Suppressor macrophage treated with lipopolysaccharide for 4 hours (primary cell): Measurements from ENCODE around the gene POU2AF2.
"Not testable (repeated sequence)": the region's sequence is repeated elsewhere in the genome, so short reads cannot be mapped to it uniquely, and the experiment has no call there.

ENCODE experiments used
- DNase-seq: peaks from one replicate; pipeline ENCODE4 v3.0.0-alpha.2; 2020

Gene POU2AF2

GRCh38 chr11:111245425-111245824 lies at the start of gene POU2AF2:
Gene POU2AF2, plus strand, starts transcription at chr11:111245725. Its CDS starts 129 bp downstream, at chr11:111245854.
- DNase-seq: no peak

- DNase-seq: no peak
These were observed 45.5 kb upstream of the POU2AF2 start for GRCh38 chr11:111200010-111200534.

- DNase-seq: no peak
These were observed 41.3 kb upstream of the POU2AF2 start for GRCh38 chr11:111204211-111204610.

GRCh38 chr11:111205632-111206385 lies 39.7 kb upstream of the POU2AF2 start:
- DNase-seq: no peak

- no peak for DNase-seq
These were observed 39.1 kb upstream of the POU2AF2 start for GRCh38 chr11:111206472-111206871.

GRCh38 chr11:111207213-111207612 lies 38.3 kb upstream of the POU2AF2 start:
- no peak for DNase-seq

- no peak for DNase-seq
These were observed 35.8 kb upstream of the POU2AF2 start for GRCh38 chr11:111209543-111210355.

- no peak for DNase-seq
These were observed 32.3 kb upstream of the POU2AF2 start for GRCh38 chr11:111213256-111213655.

- DNase-seq: no peak
These were observed 24.8 kb upstream of the POU2AF2 start for GRCh38 chr11:111220721-111221120.

GRCh38 chr11:111221208-111221607 lies 24.3 kb upstream of the POU2AF2 start:
- no peak for DNase-seq

- DNase-seq: not testable (repeated sequence)
These were observed 23.6 kb upstream of the POU2AF2 start for GRCh38 chr11:111221936-111222335.

- DNase-seq: not testable (repeated sequence)
These were observed 22.6 kb upstream of the POU2AF2 start for GRCh38 chr11:111222821-111223455.

GRCh38 chr11:111225881-111226280 lies 19.6 kb upstream of the POU2AF2 start:
- no peak for DNase-seq

GRCh38 chr11:111229604-111230003 lies 15.9 kb upstream of the POU2AF2 start:
- peak; percentile 21 for DNase-seq

- DNase-seq: no peak
These were observed 15.4 kb upstream of the POU2AF2 start for GRCh38 chr11:111230122-111230465.

- DNase-seq: no peak
These were observed 13.7 kb upstream of the POU2AF2 start for GRCh38 chr11:111231836-111232235.

- DNase-seq: no peak
These were observed 9.1 kb upstream of the POU2AF2 start for GRCh38 chr11:111236383-111236782.

GRCh38 chr11:111237926-111238325 lies 7.6 kb upstream of the POU2AF2 start:
- no peak for DNase-seq

GRCh38 chr11:111246956-111247355 lies 1.4 kb downstream of the POU2AF2 start:
- DNase-seq: no peak

- DNase-seq: no peak
These were observed 5.4 kb downstream of the POU2AF2 start for GRCh38 chr11:111250936-111251335.

- no peak for DNase-seq
These were observed 7.6 kb downstream of the POU2AF2 start for GRCh38 chr11:111253131-111253530.

- DNase-seq: no peak
These were observed 8.1 kb downstream of the POU2AF2 start for GRCh38 chr11:111253630-111254029.

GRCh38 chr11:111258046-111258445 lies 12.5 kb downstream of the POU2AF2 start:
- no peak for DNase-seq
